Stimulated activated CD4-positive, alpha-beta T cell treated with anti-CD3 and anti-CD28 coated beads, Interleukin-12 subunit alpha, Interleukin-12 subunit beta, amount 100 ng/mL, for 24 hours (primary cell): ENCODE measurements around the gene ENPP5.
"Not testable (repeated sequence)": the region's sequence is repeated elsewhere in the genome, so short reads cannot be mapped to it uniquely, and the experiment has no call there.

Experiments used
- DNase-seq, 2 experiments: peaks; one replicate each; pipeline ENCODE4 v3.0.0-alpha.2; 2020; ENCODE audit warnings: low read depth in 2 of 2

Gene ENPP5

GRCh38 chr6:46174904-46175303 is 4.1 kb upstream of the ENPP5 start:
- no peak for DNase-seq

GRCh38 chr6:46172176-46172575 is 1.4 kb upstream of the ENPP5 start:
- no peak for DNase-seq

GRCh38 chr6:46160102-46160501 is 10.7 kb downstream of the ENPP5 start:
- no peak for DNase-seq

- DNase-seq, result no peak
Measured at GRCh38 chr6:46159229-46159628, 11.6 kb downstream of the ENPP5 start.

DNA sequence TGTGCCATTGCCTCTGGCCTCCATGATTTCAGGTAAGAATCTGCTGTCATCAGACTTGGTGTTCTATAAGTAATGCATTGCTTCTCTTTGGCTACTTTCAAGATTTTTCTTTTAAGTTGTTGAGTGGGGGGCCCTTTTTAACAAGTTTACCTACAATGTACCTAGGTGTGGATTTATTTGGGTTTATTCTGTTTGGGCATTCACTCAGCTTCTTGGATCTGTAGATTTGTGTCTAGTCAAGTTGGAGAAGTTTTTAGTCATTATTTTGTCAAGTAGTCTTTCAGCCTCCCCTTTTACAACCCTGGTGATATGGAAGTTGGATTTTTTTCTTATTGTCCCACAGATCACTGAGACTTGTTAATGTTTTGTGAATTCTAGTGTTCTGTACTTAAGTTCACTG is 14.1 kb downstream of the ENPP5 start:
- DNase-seq, result no peak

DNA sequence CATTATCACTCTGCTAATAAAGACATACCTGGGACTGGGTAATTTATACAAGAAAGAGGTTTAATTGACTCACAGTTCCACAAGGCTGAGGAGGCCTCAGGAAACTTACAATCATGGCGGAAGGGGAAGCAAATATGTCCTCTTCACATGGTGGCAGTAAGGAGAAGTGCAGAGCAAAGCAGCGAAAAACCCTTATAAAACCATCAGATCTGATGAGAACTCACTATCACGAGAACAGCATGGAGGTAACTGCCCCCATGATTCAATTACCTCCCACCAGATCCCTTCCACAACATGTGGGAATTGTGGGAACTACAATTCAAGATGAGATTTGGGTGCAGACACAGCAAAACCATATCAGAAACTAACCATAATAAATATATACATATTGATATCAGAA is 21.7 kb downstream of the ENPP5 start:
- not testable (repeated sequence) for DNase-seq

DNA sequence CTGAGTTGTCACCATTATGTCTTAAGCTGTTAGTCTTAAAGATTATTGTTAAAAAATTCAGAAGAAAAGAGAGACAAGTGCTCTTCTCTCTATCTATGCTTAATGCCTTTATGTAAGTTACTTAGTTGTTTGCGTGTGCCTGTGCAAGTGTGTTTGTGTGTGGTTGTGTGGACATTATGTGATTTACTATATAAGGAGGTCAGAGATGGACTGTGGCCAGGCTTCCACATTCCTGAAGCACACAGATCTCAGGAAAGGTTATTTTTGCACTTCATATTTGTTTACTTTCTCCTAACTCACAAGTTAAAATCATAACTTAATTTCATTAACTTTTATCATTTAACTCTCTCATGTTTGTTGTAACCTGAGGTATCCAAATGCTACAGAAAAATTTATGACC is 26.5 kb downstream of the ENPP5 start:
- DNase-seq, result no peak

DNA sequence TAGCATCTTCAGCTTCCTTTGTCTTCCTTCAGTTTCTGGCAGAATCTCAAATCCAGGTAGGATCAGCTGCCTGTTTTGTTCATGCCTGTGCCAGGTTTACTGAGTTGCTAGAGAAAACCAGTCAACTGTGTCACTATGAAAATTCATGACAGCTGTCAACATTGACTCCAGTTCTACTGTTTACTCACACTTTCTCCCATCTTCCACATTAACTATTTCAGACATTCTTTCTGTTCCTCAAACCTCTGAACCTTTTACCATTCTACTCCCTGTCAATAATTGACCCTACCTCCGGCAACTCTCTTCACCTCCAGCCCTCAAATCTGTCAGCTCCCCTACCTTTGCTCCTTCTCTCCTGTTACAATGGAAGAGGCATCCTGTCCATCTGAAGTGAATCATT is 32.5 kb downstream of the ENPP5 start:
- DNase-seq, result no peak

DNA sequence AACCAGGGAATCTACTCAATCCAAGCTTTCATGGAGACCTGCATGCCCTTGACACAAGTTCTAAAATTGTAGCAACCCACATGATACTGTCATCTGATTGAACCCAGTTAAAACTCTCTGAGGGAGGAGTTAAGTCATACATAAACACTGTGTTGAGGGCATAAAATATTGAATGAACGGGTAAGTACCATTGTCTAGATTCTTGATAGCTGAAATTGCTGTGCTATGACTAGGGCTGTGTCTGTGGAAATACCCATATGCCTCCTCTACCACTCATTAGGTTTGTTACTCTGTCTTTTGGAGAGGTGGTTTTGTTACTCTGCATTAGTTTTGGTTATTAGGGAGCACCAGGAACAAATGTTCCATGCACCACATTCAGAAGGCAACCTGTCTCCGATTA is 33.4 kb downstream of the ENPP5 start:
- DNase-seq, result no peak

DNA sequence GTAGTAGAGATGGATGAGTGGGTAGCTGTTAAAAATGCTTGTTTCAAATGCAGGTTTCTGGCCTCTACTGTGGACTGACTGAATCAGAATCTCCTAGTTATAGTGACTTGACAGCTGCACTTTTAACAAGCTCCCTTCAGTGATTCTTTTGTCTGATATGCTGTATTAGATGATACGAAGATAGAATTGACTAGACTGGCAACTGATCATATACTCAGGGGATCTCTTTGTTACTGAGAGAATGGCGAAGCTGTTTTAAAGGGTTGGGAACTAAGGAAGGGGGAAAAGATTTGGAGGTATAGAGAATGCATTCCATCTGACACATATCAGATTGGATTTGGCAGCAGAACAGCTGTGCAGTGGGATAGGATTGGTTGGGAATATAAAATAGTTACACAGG is 33.9 kb downstream of the ENPP5 start:
- DNase-seq, result no peak

- no peak for DNase-seq
Measured at GRCh38 chr6:46135176-46135575, 35.6 kb downstream of the ENPP5 start.

- no peak for DNase-seq
Measured at GRCh38 chr6:46134216-46134615, 36.6 kb downstream of the ENPP5 start.

GRCh38 chr6:46131291-46131690 is 39.5 kb downstream of the ENPP5 start:
- DNase-seq, result not testable (repeated sequence)

DNA sequence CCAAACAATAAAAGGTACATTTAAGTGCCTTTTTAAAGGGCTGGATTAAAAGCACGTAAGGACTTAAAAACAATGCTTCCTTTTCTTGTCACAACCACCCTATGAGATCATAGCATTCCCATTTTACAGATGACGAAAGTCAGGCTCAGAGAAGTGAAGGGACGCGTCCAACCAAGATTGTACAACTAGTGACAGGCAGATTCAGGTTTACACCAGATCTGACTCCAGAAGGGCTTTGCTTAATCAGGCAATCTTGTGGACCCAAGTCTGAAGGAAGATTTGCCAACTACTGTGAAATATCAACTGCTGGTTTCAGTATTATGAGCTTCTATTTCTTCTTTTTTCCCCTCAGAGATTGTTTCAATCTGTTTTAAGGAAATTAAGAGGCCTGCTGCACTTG is 40.1 kb downstream of the ENPP5 start:
- no peak for DNase-seq

GRCh38 chr6:46129629-46130511 is 40.9 kb downstream of the ENPP5 start, which contains the start of gene ENPP4:
Gene ENPP4 (plus strand): TSS chr6:46129989. CDS start chr6:46139584, 9,595 bp downstream.
- peak; percentile 77 to 86 for DNase-seq

- no peak for DNase-seq
Measured at GRCh38 chr6:46129291-46129628, 41.5 kb downstream of the ENPP5 start.

DNA sequence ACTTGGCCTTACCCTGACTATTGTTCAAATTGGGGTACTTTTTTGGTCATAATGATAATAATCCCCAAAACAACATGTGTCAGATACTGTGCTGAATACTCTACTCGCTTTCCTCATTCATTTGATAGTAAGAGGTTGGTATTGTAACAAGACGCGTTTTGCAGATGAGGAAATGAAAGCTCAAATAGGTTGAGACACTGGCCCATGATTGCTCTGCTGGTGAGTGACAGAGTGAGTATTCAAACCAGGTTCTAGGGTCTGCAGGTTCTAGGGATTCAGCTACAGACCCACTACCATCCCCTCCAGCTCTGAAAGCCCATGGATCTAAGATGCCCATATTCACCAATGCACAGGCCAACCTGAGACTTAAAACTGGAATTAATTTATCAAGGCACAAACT is 42.3 kb downstream of the ENPP5 start:
- no peak for DNase-seq

- not testable (repeated sequence) for DNase-seq
Measured at GRCh38 chr6:46119679-46120078, 51.1 kb downstream of the ENPP5 start.

DNA sequence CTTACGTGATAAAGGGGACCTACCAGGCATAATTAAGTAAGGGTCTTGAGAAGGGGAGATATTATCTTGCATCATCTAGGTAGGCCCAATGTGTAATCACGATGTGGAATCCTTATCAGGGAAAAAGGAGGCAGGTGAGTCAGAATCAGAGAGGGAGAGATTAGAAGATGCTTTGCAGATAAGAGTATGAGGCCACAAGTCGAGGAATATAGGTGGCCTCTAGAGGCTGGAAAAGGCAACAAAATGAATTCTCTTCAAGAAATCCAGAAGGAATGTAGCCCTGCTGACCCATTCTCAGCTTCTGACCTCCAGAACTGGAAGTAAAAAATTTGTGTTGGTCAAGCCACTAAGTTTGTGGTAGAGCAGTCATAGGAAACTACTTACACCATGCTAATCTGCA is 51.9 kb downstream of the ENPP5 start:
- no peak for DNase-seq

DNA sequence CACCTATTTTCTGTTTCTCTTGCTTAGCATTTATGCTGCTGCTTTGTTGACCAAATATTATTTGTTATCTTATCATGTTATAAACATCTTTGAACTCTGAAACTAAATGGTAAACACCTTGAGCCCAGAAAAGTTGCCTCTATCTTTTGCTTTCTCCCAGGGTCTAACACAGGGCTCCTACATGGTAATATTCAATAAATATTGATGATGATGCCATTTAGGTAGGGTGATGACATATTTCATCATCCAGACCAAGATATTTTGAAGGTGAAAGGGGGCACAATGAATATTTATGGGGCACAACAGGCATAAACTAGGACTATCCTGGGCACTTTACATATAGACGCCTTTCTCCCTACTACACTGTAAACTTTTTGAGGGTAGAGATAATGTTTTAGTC is 52.6 kb downstream of the ENPP5 start:
- no peak for DNase-seq

DNA sequence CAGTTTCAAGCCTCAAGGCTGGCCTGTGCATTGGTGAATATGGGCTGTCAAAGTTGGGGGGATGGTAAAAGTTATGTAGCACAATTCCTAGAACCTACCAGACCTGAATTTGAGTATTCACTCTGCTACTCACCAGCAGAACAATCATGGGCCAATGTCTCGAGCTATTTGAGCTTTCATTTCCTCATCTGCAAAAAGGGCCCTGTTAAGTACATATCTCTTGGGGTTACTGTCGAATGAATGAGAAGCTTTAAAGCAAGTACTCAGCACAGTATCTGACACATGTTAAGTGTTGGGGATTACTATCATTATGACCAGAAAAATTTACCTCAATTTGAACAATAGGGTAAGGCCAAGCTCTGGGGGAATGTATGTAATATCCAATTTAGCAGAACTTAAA is 54.5 kb downstream of the ENPP5 start:
- no peak for DNase-seq

DNA sequence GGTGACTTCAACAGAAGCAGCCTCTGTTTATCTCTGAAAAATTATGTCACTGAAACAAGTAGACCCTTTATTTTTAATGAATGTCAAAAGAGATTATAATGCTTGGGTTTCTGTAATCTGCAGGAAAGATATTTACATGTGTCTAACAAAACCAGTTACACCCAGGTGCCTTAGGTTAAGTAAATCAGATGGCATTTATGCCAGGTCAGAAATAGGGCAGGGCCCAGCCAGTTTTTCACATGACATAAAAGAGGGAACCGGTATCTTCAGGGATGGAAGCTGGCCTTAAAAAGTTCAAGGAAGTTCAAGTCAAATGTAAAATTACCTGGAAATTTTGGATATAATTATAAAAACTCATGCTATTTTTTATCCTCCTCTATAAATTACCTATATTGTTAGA is 55.1 kb downstream of the ENPP5 start:
- no peak for DNase-seq

DNA sequence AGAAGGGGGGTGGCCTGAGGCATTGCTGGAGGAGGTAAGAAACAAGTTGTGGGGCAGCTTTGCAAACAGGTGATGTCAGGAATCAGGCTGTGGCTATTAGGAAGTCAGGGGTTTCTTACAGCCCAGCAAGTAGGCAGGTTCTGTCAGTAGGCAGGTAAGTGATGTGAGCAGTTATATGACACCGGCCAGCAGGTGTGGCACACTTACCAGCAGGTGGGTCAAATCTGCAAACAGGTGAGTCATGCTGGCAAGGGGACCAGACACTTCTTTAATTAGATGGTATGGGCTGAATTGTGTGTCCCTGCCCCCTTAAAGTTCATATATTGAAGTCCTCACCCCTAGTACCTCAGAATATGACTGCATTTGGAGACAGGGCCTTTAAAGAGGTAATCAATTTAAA is 57.4 kb downstream of the ENPP5 start:
- no peak for DNase-seq
